ENCODE measurements around the gene C1orf159.

C1orf159 gene

DNA sequence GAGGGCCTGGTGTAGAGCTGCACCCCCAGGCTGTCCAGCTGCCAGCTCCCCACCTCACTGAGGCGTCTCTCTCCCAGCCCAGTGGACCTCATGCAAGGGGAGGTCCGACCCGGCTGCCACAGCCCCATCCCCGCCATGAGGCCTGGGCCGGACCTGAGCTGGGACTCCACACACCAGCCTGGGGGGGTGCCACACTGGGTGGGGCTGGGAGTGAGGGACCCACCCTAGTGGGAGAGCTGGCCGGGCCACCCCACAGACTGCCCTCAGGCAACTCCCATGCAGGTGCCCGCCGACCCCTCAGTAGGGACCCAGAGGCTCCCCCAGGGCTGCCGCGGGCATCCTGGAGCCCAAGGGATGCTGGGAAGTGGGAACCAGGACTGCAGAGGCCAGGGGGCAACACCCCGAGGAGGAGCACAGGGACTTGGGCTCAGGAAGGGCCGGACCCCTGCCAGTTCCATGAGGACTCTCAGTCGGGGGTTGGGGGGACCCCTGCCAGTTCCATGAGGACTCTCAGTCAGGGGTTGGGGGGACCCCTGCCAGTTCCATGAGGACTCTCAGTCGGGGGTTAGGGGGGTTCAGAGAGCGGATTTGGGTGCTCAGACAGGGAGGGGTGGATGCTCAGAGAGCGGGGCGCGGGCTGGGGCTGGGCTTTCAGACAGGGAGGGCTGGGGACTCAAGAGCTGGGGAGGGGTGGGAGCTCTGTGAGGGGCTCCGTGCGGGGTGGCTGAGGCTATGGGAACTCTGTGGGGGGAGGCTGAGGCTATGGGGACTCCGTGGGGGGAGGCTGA, 40.5 kb downstream of the C1orf159 start:
- Histone ChIP-seq H3K9me3 (ENCODE audit: insufficient read depth, low read length) (no peaks in the 10 kb centered on the region), H3F3A (ENCODE audit: insufficient read depth) (no peaks in the 10 kb centered on the region; the same call in 1 of the 2 replicates), H3K9me2 (replicated peaks; ENCODE audit: insufficient read depth, low read length) (no peaks in the 10 kb centered on the region), H3K4me3 (ENCODE audit: insufficient read depth, low read length, poor library complexity, severe bottlenecking) (no peak overlapping the region), H3K79me2 (ENCODE audit: insufficient read depth, low read length) (no peaks in the 10 kb centered on the region), H3K27ac (ENCODE audit: low read depth, low read length) (no peak overlapping the region), H3K9ac (ENCODE audit: low read length) (no peak overlapping the region), H3K36me3 (ENCODE audit: low read length) (no peaks in the 10 kb centered on the region), H3K4me2 (ENCODE audit: low read depth, low read length, poor library complexity, severe bottlenecking) (no peak overlapping the region), H2AFZ (ENCODE audit: low read depth, low read length, severe bottlenecking) (no peak overlapping the region), H3K27me3 (ENCODE audit: low read length) (no peaks in the 10 kb centered on the region), H4K20me1 (ENCODE audit: low read depth, low read length) (no peaks in the 10 kb centered on the region)
- TF ChIP-seq EZH2phosphoT487 (conservative IDR thresholded peaks at IDR 0.05; ENCODE audit: low read length): no peak
- TF ChIP-seq, protein P1, sequence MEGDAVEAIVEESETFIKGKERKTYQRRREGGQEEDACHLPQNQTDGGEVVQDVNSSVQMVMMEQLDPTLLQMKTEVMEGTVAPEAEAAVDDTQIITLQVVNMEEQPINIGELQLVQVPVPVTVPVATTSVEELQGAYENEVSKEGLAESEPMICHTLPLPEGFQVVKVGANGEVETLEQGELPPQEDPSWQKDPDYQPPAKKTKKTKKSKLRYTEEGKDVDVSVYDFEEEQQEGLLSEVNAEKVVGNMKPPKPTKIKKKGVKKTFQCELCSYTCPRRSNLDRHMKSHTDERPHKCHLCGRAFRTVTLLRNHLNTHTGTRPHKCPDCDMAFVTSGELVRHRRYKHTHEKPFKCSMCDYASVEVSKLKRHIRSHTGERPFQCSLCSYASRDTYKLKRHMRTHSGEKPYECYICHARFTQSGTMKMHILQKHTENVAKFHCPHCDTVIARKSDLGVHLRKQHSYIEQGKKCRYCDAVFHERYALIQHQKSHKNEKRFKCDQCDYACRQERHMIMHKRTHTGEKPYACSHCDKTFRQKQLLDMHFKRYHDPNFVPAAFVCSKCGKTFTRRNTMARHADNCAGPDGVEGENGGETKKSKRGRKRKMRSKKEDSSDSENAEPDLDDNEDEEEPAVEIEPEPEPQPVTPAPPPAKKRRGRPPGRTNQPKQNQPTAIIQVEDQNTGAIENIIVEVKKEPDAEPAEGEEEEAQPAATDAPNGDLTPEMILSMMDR (IDR thresholded peaks at IDR 0.05; ENCODE audit: insufficient read depth, low read length, poor library complexity, severe bottlenecking): no peak

DNA sequence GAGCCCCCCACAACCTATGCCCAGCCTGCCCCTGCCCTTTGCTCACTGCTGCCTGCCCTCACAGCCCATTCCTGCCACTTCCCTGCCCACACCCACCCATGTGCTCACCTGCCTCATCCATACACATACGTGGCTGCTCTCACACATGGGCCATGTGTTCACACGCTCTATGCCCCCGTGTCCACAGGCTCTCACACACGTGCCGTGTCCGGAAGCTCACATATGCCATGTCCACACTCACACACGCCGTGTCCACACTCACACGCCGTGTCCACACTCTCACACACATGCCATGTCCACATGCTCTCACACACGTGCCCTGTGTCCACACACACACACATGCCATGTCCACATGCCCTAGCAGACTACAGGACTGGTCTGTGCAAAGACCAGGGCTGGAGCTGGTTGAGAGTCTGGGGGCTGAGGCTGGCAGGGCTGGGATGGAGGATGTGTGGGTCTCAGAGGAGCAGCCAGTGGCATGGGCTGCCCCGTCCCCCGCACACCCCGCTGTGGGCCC, 41.2 kb downstream of the C1orf159 start:
- no peaks in the 10 kb centered on the region; the same call in 1 of the 2 replicates for H3F3A ChIP-seq (ENCODE audit: insufficient read depth)
- H4K20me1 ChIP-seq (ENCODE audit: low read depth, low read length): no peaks in the 10 kb centered on the region
- H2AFZ ChIP-seq (ENCODE audit: low read depth, low read length, severe bottlenecking): no peak overlapping the region
- H3K9ac ChIP-seq (ENCODE audit: low read length): no peak overlapping the region
- no peaks in the 10 kb centered on the region for H3K36me3 ChIP-seq (ENCODE audit: low read length)
- H3K27ac ChIP-seq (ENCODE audit: low read depth, low read length): no peak overlapping the region
- no peaks in the 10 kb centered on the region for H3K9me3 ChIP-seq (ENCODE audit: insufficient read depth, low read length)
- H3K4me3 ChIP-seq (ENCODE audit: insufficient read depth, low read length, poor library complexity, severe bottlenecking): no peak overlapping the region
- H3K9me2 ChIP-seq (replicated peaks; ENCODE audit: insufficient read depth, low read length): no peaks in the 10 kb centered on the region
- H3K4me2 ChIP-seq (ENCODE audit: low read depth, low read length, poor library complexity, severe bottlenecking): no peak overlapping the region
- no peak for TF ChIP-seq EZH2phosphoT487 (conservative IDR thresholded peaks at IDR 0.05; ENCODE audit: low read length)
- TF ChIP-seq, protein P1 (IDR thresholded peaks at IDR 0.05; ENCODE audit: insufficient read depth, low read length, poor library complexity, severe bottlenecking): no peak
- no peaks in the 10 kb centered on the region for H3K27me3 ChIP-seq (ENCODE audit: low read length)
- H3K79me2 ChIP-seq (ENCODE audit: insufficient read depth, low read length): no peaks in the 10 kb centered on the region

DNA sequence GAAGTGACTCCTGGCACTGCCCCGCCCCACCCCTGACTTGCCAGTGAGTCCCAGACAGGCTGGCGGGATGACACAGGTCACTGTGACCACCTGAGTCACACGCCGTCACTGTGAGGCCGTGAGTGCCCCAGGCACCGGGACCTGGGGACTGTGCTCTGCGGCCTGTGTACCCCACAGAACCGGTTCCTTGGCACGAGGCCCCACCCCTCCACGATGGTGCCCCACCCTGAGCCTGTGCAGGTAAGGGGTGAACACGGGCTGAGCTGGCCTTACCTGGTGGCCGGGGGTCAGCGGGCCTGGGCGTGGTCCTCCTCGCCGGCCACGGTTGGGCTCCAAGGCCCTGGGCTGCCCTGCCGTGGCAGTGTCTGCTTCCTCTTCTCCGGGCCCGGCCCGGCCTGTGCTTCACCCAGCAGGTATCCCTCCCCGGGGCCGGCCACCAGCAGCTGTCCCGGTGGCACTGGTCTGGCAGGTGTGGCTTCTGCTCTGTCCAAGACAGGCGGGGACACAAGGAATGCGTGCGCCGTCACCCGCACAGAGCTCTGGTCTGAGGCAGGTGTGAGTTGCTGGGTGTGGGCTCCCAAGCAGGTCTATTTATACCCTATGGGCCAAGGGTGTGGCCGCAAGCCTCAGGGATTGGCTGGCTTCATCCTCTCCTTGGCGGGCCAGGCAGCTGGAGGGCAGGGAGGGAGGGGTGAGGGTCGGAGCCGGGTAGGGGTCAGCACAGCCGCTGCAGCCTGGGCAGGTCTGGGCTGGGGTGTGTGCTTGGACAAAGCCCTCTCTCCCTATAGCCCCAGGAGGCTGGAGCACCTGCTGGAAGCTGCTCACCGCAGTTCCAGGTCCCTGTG, 41.9 kb downstream of the C1orf159 start, which contains the start of gene RNF223:
Gene RNF223, minus strand, starts transcription at position 564 of the 845 bp plus-strand sequence. CDS start 1,740 bp downstream, outside the sequence.
- H3K9me2 ChIP-seq (replicated peaks; ENCODE audit: insufficient read depth, low read length): no peaks in the 10 kb centered on the region
- H3K36me3 ChIP-seq (ENCODE audit: low read length): no peaks in the 10 kb centered on the region
- no peak within 1 kb of the TSS for H3K4me3 ChIP-seq (ENCODE audit: insufficient read depth, low read length, poor library complexity, severe bottlenecking)
- H2AFZ ChIP-seq (ENCODE audit: low read depth, low read length, severe bottlenecking): no peak within 1 kb of the TSS
- H3K79me2 ChIP-seq (ENCODE audit: insufficient read depth, low read length): no peaks in the 10 kb centered on the region
- no peaks in the 10 kb centered on the region for H3F3A ChIP-seq (ENCODE audit: insufficient read depth)
- H3K27ac ChIP-seq (ENCODE audit: low read depth, low read length): no peak within 1 kb of the TSS
- H3K9ac ChIP-seq (ENCODE audit: low read length): no peak within 1 kb of the TSS
- H4K20me1 ChIP-seq (ENCODE audit: low read depth, low read length): no peaks in the 10 kb centered on the region
- no peaks in the 10 kb centered on the region for H3K27me3 ChIP-seq (ENCODE audit: low read length)
- H3K9me3 ChIP-seq (ENCODE audit: insufficient read depth, low read length): no peaks in the 10 kb centered on the region
- H3K4me2 ChIP-seq (ENCODE audit: low read depth, low read length, poor library complexity, severe bottlenecking): no peak within 1 kb of the TSS
- TF ChIP-seq, protein P1 (IDR thresholded peaks at IDR 0.05; ENCODE audit: insufficient read depth, low read length, poor library complexity, severe bottlenecking): no peak
- TF ChIP-seq EZH2phosphoT487 (conservative IDR thresholded peaks at IDR 0.05; ENCODE audit: low read length): no peak
